Dermis microvascular lymphatic vessel endothelial cell (primary cell): ENCODE measurements around the gene TP73. TPM values are rescaled to one million over a fixed set of nuclear protein-coding genes. Genes with fewer than 3 reads are reported as not detected.
A peak's percentile ranks its signal among the peaks of the same experiment; 100 is the strongest.
"Not testable (repeated sequence)": the region's sequence is repeated elsewhere in the genome, so short reads cannot be mapped to it uniquely, and the experiment has no call there.

Source experiments
- DNase-seq, 2 donors: peaks; one replicate each; pipeline versions ENCODE4 v3.0.0 to v3.0.0-alpha.2; 2010; ENCODE audit warnings: low read depth in 2 of 2
- total RNA-seq: library from RNA; depleted of rRNA; stranded (reverse); fragments of >200 nt; gene quantifications from 2 replicates; pipeline ENCODE4 v1.2.1, GENCODE V29; 2014

TP73 gene
- total RNA-seq, 1 donor from 2014 or later, result not detected

- no peak for DNase-seq
These were observed 89.5 kb downstream of the TP73 start for GRCh38 chr1:3741566-3742438.

- no peak for DNase-seq
These were observed 90.4 kb downstream of the TP73 start for GRCh38 chr1:3742439-3743298.

- no peak for DNase-seq
These were observed 91.1 kb downstream of the TP73 start for GRCh38 chr1:3743421-3743820.

GRCh38 chr1:3743826-3744225, 91.5 kb downstream of the TP73 start:
- no peak for DNase-seq

- DNase-seq, result no peak
These were observed 92.3 kb downstream of the TP73 start for GRCh38 chr1:3744646-3745045.

- DNase-seq, result no peak
These were observed 92.8 kb downstream of the TP73 start for GRCh38 chr1:3745071-3745470.

- DNase-seq, result no peak
These were observed 93.5 kb downstream of the TP73 start for GRCh38 chr1:3745590-3746381.

GRCh38 chr1:3746389-3746829, 94.1 kb downstream of the TP73 start:
- DNase-seq, result no peak

- peak; percentile 48 to 74 for DNase-seq
These were observed 94.7 kb downstream of the TP73 start for GRCh38 chr1:3746830-3747521.

- DNase-seq, result no peak
These were observed 95.2 kb downstream of the TP73 start for GRCh38 chr1:3747522-3747848.

- DNase-seq, result no peak
These were observed 95.6 kb downstream of the TP73 start for GRCh38 chr1:3747903-3748302.

GRCh38 chr1:3748316-3748900, 96.1 kb downstream of the TP73 start:
- not testable (repeated sequence) for DNase-seq

GRCh38 chr1:3749512-3749911, 97.2 kb downstream of the TP73 start:
- DNase-seq, result no peak

GRCh38 chr1:3750741-3751140, 98.4 kb downstream of the TP73 start:
- DNase-seq, result no peak

- DNase-seq, result no peak
These were observed 100.2 kb downstream of the TP73 start, which contains the start of gene CCDC27 for GRCh38 chr1:3752400-3752945. Gene CCDC27 (plus strand): TSS chr1:3752450. CDS start chr1:3752482, 32 bp downstream.

- no peak for DNase-seq
These were observed 101.5 kb downstream of the TP73 start for GRCh38 chr1:3753656-3754454.

- DNase-seq, result no peak
These were observed 104.1 kb downstream of the TP73 start for GRCh38 chr1:3756394-3756793.

GRCh38 chr1:3759164-3759563, 106.8 kb downstream of the TP73 start:
- no peak for DNase-seq

- DNase-seq, result no peak
These were observed 107.5 kb downstream of the TP73 start for GRCh38 chr1:3759796-3760195.
